IMR-90 (cell line): ENCODE results near the gene LBP. TPM values are rescaled to one million over a fixed set of nuclear protein-coding genes. Genes with fewer than 3 reads are reported as not detected.

ENCODE experiments used
- ATAC-seq: fragments of 200-7000 bp; cut with Tn5 transposase; 2 replicates; pipeline ENCODE4 v1.9.1; 2020; ENCODE audit warnings: low read depth, mild to moderate bottlenecking, moderate library complexity
- BruUV-seq: library from RNA; stranded (reverse); fragments of 400-500 nt; replicated peaks from 2 replicates; lab custom pipeline; 2021; lab: Mats Ljungman, UMichigan
- CTCF ChIA-PET: fragments of 300-600 bp; formaldehyde crosslinking; extraction: SDS; loops from one replicate; lab custom pipeline; 2021; ENCODE audit warnings: antibody characterized with exemption; lab: Yijun Ruan, JAX
- POLR2A ChIA-PET: fragments of 300-600 bp; sonication (Branson Sonifier 250); formaldehyde crosslinking; loops from one replicate; lab custom pipeline; 2022; ENCODE audit warnings: antibody characterized with exemption; ENCODE audit not compliant: unreplicated experiment; lab: Charles Lee
- DNase-seq: peaks from one replicate; pipeline ENCODE4 v3.0.0; 2013
- H2AFZ ChIP-seq: replicated peaks from 2 replicates; pipeline ENCODE3; 2013; ENCODE audit warnings: low read length, mild to moderate bottlenecking; ENCODE audit not compliant: poor library complexity
- H2AK5ac ChIP-seq: 2 replicates; pipeline ENCODE4 v1.6.1; 2013; ENCODE audit warnings: low read depth, low read length, inconsistent platforms
- H2AK9ac ChIP-seq: replicated peaks from 2 replicates; pipeline ENCODE3; 2013; ENCODE audit warnings: mild to moderate bottlenecking, low read depth, low read length, moderate library complexity; ENCODE audit not compliant: poor library complexity
- H2BK120ac ChIP-seq: 2 replicates; pipeline ENCODE4 v1.6.1; 2013; ENCODE audit warnings: low read depth, low read length, inconsistent platforms
- H2BK15ac ChIP-seq: 3 replicates; pipeline ENCODE4 v1.6.1; 2013; ENCODE audit warnings: low read depth, low read length, inconsistent platforms
- H2BK20ac ChIP-seq: 2 replicates; pipeline ENCODE4 v1.6.1; 2013; ENCODE audit warnings: low read depth, mild to moderate bottlenecking, inconsistent platforms, low read length, moderate library complexity
- H2BK5ac ChIP-seq: 2 replicates; pipeline ENCODE4 v1.6.1; 2013; ENCODE audit warnings: mild to moderate bottlenecking, low read depth, low read length, inconsistent platforms; ENCODE audit not compliant: poor library complexity, severe bottlenecking
- H3K14ac ChIP-seq: replicated peaks from 2 replicates; pipeline ENCODE4 v1.6.1; 2013; ENCODE audit warnings: low read depth, low read length, inconsistent platforms
- H3K18ac ChIP-seq: 2 replicates; pipeline ENCODE4 v1.6.1; 2013; ENCODE audit warnings: low read depth, low read length, control low read depth
- H3K23ac ChIP-seq: 2 replicates; pipeline ENCODE4 v1.6.1; 2013; ENCODE audit warnings: low read depth, low read length, inconsistent platforms
- H3K27ac ChIP-seq: 2 replicates; pipeline ENCODE4 v1.5.1; 2013; ENCODE audit warnings: mild to moderate bottlenecking, control low read depth, low read length; ENCODE audit not compliant: insufficient read depth
- H3K27me3 ChIP-seq: 2 replicates; pipeline ENCODE4 v1.6.1; 2013; ENCODE audit warnings: low read length; ENCODE audit not compliant: control insufficient read depth, insufficient read depth
- H3K36me3 ChIP-seq: 2 replicates; pipeline ENCODE4 v1.6.1; 2013; ENCODE audit warnings: low read length, mixed read lengths; ENCODE audit not compliant: control insufficient read depth, insufficient read depth
- H3K4ac ChIP-seq: 2 replicates; pipeline ENCODE4 v1.6.1; 2013; ENCODE audit warnings: low read depth, low read length, inconsistent platforms
- H3K4me1 ChIP-seq: 2 replicates; pipeline ENCODE4 v1.6.1; 2013; ENCODE audit warnings: low read length, mixed read lengths; ENCODE audit not compliant: control insufficient read depth, insufficient read depth
- H3K4me2 ChIP-seq: 2 replicates; pipeline ENCODE4 v1.6.1; 2013; ENCODE audit warnings: low read depth, mild to moderate bottlenecking, control low read depth, low read length, moderate library complexity
- H3K4me3 ChIP-seq: 2 replicates; pipeline ENCODE4 v1.5.1; 2013; ENCODE audit warnings: low read depth, mild to moderate bottlenecking, control low read depth, low read length, moderate library complexity; ENCODE audit not compliant: insufficient read depth
- H3K56ac ChIP-seq: 2 replicates; pipeline ENCODE4 v1.6.1; 2013; ENCODE audit warnings: low read length, inconsistent platforms; ENCODE audit not compliant: insufficient read depth; ENCODE audit errors: extremely low read depth
- H3K79me1 ChIP-seq, 2 experiments: 2 replicates each; pipeline ENCODE4 v1.6.1; 2013; ENCODE audit warnings: low read length in 2 of 2, inconsistent platforms in 1 of 2, low read depth in 1 of 2
- H3K9ac ChIP-seq: 2 replicates; pipeline ENCODE4 v1.6.1; 2013; ENCODE audit warnings: low read depth, low read length, control low read depth
- H3K9me1 ChIP-seq: 2 replicates; pipeline ENCODE4 v1.6.1; 2013; ENCODE audit warnings: low read length, inconsistent platforms; ENCODE audit not compliant: insufficient read depth
- H3K9me3 ChIP-seq: 2 replicates; pipeline ENCODE4 v1.6.1; 2013; ENCODE audit warnings: low read length; ENCODE audit not compliant: control insufficient read depth, insufficient read depth
- H4K20me1 ChIP-seq: 2 replicates; pipeline ENCODE4 v1.6.1; 2013; ENCODE audit warnings: low read length, inconsistent platforms; ENCODE audit not compliant: insufficient read depth
- H4K5ac ChIP-seq: 2 replicates; pipeline ENCODE4 v1.6.1; 2013; ENCODE audit warnings: mild to moderate bottlenecking, low read depth, low read length, control low read depth
- H4K8ac ChIP-seq, 2 experiments: 2 replicates each; pipeline ENCODE4 v1.6.1; 2013; ENCODE audit warnings: low read depth in 2 of 2, low read length in 2 of 2, control low read depth in 1 of 2, inconsistent platforms in 1 of 2
- H4K91ac ChIP-seq: 2 replicates; pipeline ENCODE4 v1.6.1; 2013; ENCODE audit warnings: low read depth, low read length, inconsistent platforms; ENCODE audit not compliant: insufficient read depth
- BHLHE40 ChIP-seq: fragments of 150-350 bp; IDR thresholded peaks from 2 replicates; pipeline ENCODE4 v1.6.1; 2016; ENCODE audit warnings: mild to moderate bottlenecking, low read depth, low read length
- CEBPB ChIP-seq: IDR thresholded peaks from 2 replicates; pipeline ENCODE4 v1.6.1; 2012; ENCODE audit warnings: low read depth, low read length, improper control_type of control experiment
- FOS ChIP-seq: fragments of 150-350 bp; IDR thresholded peaks from 2 replicates; pipeline ENCODE4 v1.6.1; 2016; ENCODE audit warnings: low read depth, low read length
- MAZ ChIP-seq: IDR thresholded peaks from 2 replicates; pipeline ENCODE4 v1.6.1; 2012; ENCODE audit warnings: low read depth, mild to moderate bottlenecking, low read length, improper control_type of control experiment, moderate library complexity, borderline replicate concordance
- MXI1 ChIP-seq: IDR thresholded peaks from 2 replicates; pipeline ENCODE4 v1.6.1; 2012; ENCODE audit warnings: low read depth, mild to moderate bottlenecking, low read length, moderate library complexity, borderline replicate concordance
- NFE2L2 ChIP-seq: fragments of 150-350 bp; IDR thresholded peaks from 2 replicates; pipeline ENCODE4 v1.6.1; 2016; ENCODE audit warnings: low read depth, mild to moderate bottlenecking, low read length
- POLR2A ChIP-seq: IDR thresholded peaks from 2 replicates; pipeline ENCODE4 v1.6.1; 2012; ENCODE audit warnings: mild to moderate bottlenecking, low read depth, low read length
- RFX5 ChIP-seq: IDR thresholded peaks from 2 replicates; pipeline ENCODE4 v1.8.0; 2012; ENCODE audit warnings: low read depth, mild to moderate bottlenecking, low read length, moderate library complexity
- WGBS, 2 experiments: methylation state at CpG; one replicate each; pipeline versions ENCODE4 v1.1.5 to v1.1.7; 2013; ENCODE audit warnings: missing lambda C conversion rate in 2 of 2; ENCODE audit not compliant: insufficient read length in 1 of 2; ENCODE audit errors: extremely low coverage in 2 of 2; 5-methylcytosine and 5-hydroxymethylcytosine counted together
- dilution Hi-C: fragments of 300-500 bp; cut with HindIII; formaldehyde crosslinking; loops from one replicate; pipeline ENCODE4 v1.14.3; 2018; ENCODE audit warnings: low sequenced_read_pairs; ENCODE audit not compliant: unreplicated experiment
- in situ Hi-C: fragments of 300-500 bp; cut with MboI; formaldehyde crosslinking; loops from 3 replicates; pipeline ENCODE4 v1.14.3; 2019; ENCODE audit warnings: low sequenced_read_pairs, inconsistent platforms, mixed read lengths
- intact Hi-C: fragments of 100-400 bp; cut with micrococcal nuclease; formaldehyde crosslinking; loops from 2 replicates; pipeline ENCODE4 v1.10.0; 2022
- polyA plus RNA-seq, 3 experiments: library from polyadenylated mRNA; depleted of rRNA; stranded (reverse); fragments of >200 nt; gene quantifications; 2 replicates each; pipeline ENCODE4 v1.2.3, GENCODE V29; 2012; ENCODE audit warnings: low replicate concordance in 1 of 3
- total RNA-seq: library from RNA; depleted of rRNA; stranded (reverse); fragments of >200 nt; gene quantifications from 2 replicates; pipeline ENCODE4 v1.2.3, GENCODE V29; 2012
- TF ChIP-seq, protein P1 (sequence below): conservative IDR thresholded peaks from 2 replicates; pipeline ENCODE4 v1.5.1; 2012; ENCODE audit warnings: mild to moderate bottlenecking, low read depth, low read length, improper control_type of control experiment
- TF ChIP-seq, protein P2 (sequence below): fragments of 150-350 bp; IDR thresholded peaks from 2 replicates; pipeline ENCODE4 v1.6.1; 2017; ENCODE audit warnings: mild to moderate bottlenecking, antibody characterized with exemption, low read length, low read depth

Gene LBP
- total and polyA plus RNA-seq, 2 of the 4 experiments (the other 2 are of a cell fraction): not detected

DNA sequence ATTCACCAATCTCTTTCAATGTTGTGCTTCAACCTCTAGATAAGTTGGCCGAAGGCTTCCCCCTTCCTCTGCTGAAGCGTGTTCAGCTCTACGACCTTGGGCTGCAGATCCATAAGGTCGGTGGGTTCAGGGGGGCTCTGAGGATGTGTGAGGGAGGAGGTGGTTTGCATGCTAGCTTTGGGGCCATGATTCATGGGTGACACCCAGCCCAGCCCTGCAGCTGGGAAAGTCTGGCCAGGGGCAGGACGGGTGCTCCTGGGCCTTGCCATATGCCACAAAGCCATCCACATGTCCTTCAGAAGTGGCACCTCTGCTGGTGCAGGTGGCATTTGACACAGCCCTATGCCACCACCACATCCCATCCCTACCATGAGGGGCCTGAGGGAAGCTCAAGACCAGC, 27.6 kb downstream of the LBP start:
- no peak overlapping the region for H3K23ac ChIP-seq
- H2AFZ ChIP-seq: no peak overlapping the region
- no peak overlapping the region for H3K14ac ChIP-seq
- H3K27ac ChIP-seq: no peak overlapping the region
- no peaks in the 10 kb centered on the region for H3K79me1 ChIP-seq
- POLR2A ChIA-PET: no interaction called here
- CTCF ChIA-PET: interaction anchor here (0.5 to 0.9 kb wide), 2 partner anchors 10 to 620 kb away, joined by 3 to 5 read pairs; no protein-coding TSS in a partner anchor
- no peak overlapping the region for H3K56ac ChIP-seq
- peaks cover 47% of the 10 kb centered on the region for H3K27me3 ChIP-seq
- H3K36me3 ChIP-seq: no peaks in the 10 kb centered on the region
- H4K8ac ChIP-seq: no peak overlapping the region
- H2BK120ac ChIP-seq: no peak overlapping the region
- H3K9ac ChIP-seq: no peak overlapping the region
- H4K20me1 ChIP-seq: no peaks in the 10 kb centered on the region
- no peak overlapping the region for H2AK9ac ChIP-seq
- no peak overlapping the region for H3K4me3 ChIP-seq
- TF ChIP-seq RFX5: no peak
- no peak for TF ChIP-seq CEBPB
- TF ChIP-seq, protein P1, sequence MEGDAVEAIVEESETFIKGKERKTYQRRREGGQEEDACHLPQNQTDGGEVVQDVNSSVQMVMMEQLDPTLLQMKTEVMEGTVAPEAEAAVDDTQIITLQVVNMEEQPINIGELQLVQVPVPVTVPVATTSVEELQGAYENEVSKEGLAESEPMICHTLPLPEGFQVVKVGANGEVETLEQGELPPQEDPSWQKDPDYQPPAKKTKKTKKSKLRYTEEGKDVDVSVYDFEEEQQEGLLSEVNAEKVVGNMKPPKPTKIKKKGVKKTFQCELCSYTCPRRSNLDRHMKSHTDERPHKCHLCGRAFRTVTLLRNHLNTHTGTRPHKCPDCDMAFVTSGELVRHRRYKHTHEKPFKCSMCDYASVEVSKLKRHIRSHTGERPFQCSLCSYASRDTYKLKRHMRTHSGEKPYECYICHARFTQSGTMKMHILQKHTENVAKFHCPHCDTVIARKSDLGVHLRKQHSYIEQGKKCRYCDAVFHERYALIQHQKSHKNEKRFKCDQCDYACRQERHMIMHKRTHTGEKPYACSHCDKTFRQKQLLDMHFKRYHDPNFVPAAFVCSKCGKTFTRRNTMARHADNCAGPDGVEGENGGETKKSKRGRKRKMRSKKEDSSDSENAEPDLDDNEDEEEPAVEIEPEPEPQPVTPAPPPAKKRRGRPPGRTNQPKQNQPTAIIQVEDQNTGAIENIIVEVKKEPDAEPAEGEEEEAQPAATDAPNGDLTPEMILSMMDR: no peak
- no peak for TF ChIP-seq BHLHE40
- no peak for TF ChIP-seq NFE2L2
- no peak for TF ChIP-seq FOS
- TF ChIP-seq POLR2A: no peak
- no peak for TF ChIP-seq MXI1
- no peak for TF ChIP-seq MAZ
- TF ChIP-seq, protein P2, sequence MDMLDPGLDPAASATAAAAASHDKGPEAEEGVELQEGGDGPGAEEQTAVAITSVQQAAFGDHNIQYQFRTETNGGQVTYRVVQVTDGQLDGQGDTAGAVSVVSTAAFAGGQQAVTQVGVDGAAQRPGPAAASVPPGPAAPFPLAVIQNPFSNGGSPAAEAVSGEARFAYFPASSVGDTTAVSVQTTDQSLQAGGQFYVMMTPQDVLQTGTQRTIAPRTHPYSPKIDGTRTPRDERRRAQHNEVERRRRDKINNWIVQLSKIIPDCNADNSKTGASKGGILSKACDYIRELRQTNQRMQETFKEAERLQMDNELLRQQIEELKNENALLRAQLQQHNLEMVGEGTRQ: no peak
- H3K9me3 ChIP-seq: no peaks in the 10 kb centered on the region
- H2AK5ac ChIP-seq: no peak overlapping the region
- WGBS, 2 experiments: no CpG with 5 or more reads among the region's 5 CpGs
- H3K9me1 ChIP-seq: no peaks in the 10 kb centered on the region
- no peak overlapping the region for H2BK5ac ChIP-seq
- no peak overlapping the region for H2BK20ac ChIP-seq
- H3K4me2 ChIP-seq: no peak overlapping the region
- no peaks in the 10 kb centered on the region for H3K4me1 ChIP-seq
- no peak for DNase-seq
- no peak for ATAC-seq
- dilution Hi-C loops (no loop called here), intact Hi-C loops (no loop called here), in situ Hi-C loops (no loop called here)
- no peak overlapping the region for H4K91ac ChIP-seq
- no peak overlapping the region for H3K18ac ChIP-seq
- no peak overlapping the region for H4K5ac ChIP-seq
- no peak overlapping the region for H3K4ac ChIP-seq
- no peak overlapping the region for H2BK15ac ChIP-seq
- BruUV-seq: no TSS peak
